Rectal smooth muscle tissue (tissue), 1 donor: Measurements from ENCODE around the gene C2orf80.

Experiments
- H3K27ac ChIP-seq: one replicate; pipeline ENCODE4 v1.7.0; 2013; ENCODE audit warnings: low read depth, low read length, inconsistent platforms
- H3K27me3 ChIP-seq: one replicate; pipeline ENCODE4 v1.7.0; 2013; ENCODE audit warnings: low read length; ENCODE audit not compliant: control insufficient read depth, insufficient read depth
- H3K36me3 ChIP-seq: one replicate; pipeline ENCODE4 v1.7.0; 2013; ENCODE audit warnings: low read length; ENCODE audit not compliant: control insufficient read depth, insufficient read depth
- H3K4me1 ChIP-seq: one replicate; pipeline ENCODE4 v1.7.0; 2013; ENCODE audit warnings: low read length; ENCODE audit not compliant: control insufficient read depth, insufficient read depth
- H3K4me3 ChIP-seq: one replicate; pipeline ENCODE4 v1.7.0; 2013; ENCODE audit warnings: low read length
- H3K9ac ChIP-seq: one replicate; pipeline ENCODE4 v1.7.0; 2013; ENCODE audit warnings: low read length

The C2orf80 gene

DNA sequence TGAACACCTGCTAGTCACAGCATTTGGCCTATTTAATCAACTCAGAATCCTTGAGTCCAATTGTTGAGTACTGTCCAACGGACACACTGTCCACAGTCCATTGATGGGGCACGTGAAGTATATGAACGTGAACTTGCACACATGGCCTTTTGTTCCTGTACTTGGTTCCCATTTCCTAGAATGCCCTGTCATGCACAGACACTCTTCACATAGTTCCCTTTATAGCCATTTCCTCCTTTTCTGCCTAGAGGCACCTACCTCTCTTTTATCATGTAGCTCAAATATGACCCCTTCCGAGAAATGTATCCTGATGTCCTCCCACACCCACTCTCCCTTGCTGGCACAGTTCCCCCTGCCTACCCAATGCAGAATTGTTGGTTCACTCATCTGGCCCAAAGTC lies 17.7 kb downstream of the C2orf80 start:
- Histone ChIP-seq H3K27ac (no peak overlapping the region), H3K36me3 (no peaks in the 10 kb centered on the region), H3K9ac (no peak overlapping the region), H3K4me1 (no peaks in the 10 kb centered on the region), H3K27me3 (no peaks in the 10 kb centered on the region), H3K4me3 (no peak overlapping the region)

DNA sequence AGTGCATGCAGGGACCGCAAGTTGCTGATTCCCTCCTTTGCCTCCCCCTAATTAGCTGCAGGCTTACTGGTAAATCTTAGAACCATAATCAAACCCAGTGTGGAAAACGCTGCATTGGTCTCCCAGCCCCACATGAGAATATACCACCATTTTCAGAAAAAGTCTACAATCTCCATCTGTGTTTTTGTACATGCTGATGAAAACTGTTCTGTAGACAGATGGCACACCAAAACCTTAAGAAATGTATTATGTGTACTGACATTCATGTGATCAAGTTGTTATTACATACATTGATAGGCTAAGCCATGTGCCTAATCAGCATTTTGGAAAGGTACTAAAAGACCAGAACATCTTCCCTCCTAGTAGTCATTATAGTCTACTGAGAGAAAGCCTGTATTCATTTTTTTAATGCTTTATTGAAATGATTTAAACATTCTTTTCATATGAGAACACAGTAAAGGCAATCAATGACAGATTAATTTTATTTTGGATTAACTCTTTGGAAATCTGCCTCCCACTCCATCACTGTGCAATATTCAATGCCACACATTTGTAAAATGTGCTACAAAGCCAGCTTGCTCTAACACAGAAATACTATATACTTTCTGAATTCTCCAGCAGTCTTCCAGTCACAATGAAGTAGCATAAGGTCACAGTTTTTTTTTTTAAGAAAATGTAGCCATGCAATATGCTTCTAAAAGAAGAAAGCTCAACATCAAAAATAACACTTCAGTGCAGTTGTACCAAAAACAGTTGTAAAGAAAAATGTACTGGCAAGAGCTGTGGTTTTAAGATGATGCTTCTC lies 24.7 kb downstream of the C2orf80 start:
- no peaks in the 10 kb centered on the region for H3K27me3 ChIP-seq

DNA sequence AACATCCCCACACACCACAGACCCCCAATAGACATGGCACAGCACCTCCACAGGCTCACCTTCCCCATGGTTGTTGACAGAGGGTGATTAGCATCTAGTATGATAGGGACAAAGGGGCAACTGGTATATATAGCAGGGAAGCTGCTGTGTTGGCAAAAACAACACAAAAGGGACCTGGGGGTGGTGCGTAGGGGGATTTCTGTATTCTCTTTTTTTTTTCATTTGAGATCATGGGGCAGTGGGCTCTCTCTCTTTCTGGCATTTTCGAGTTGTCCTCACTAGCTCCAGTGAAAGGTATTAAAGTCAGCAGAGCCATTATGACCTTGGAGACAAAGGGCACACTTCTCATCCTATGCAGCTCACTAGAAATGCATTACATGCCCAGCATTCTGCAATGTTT lies 26.3 kb downstream of the C2orf80 start, which contains the start of gene CRYGA:
TSS of gene CRYGA (minus strand) at position 101 of the 400 bp plus-strand sequence. CDS start at position 68, 33 bp downstream.
- Histone ChIP-seq H3K27me3 (no peaks in the 10 kb centered on the region), H3K4me3 (no peak within 1 kb of the TSS), H3K4me1 (no peaks in the 10 kb centered on the region), H3K27ac (no peak within 1 kb of the TSS), H3K9ac (no peak within 1 kb of the TSS), H3K36me3 (no peaks in the 10 kb centered on the region)

More for the DNA sequence above, 24.7 kb downstream of the C2orf80 start:
- Histone ChIP-seq H3K4me3 (no peak overlapping the region), H3K4me1 (no peaks in the 10 kb centered on the region), H3K36me3 (no peaks in the 10 kb centered on the region), H3K9ac (no peak overlapping the region), H3K27ac (no peak overlapping the region)

DNA sequence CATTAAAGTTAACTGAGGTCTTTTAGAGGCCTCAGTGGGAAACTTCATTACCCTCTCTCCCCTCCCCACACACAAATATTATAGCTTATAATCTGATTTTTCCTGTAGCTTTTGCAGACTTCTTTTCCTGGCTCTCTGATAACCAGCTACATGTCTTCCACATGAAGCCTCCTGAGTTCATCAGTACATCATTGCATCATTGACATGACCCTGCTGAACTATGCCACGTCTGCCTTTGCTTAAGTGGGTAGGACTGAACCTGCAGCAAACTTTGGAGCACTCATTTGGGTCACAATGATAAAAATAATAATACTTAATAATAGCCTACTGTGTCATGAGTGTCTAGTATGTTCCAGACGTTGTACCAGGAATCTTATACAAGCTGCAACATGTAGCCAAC lies 33.4 kb downstream of the C2orf80 start:
- H3K4me1 ChIP-seq: no peaks in the 10 kb centered on the region
- no peak overlapping the region for H3K27ac ChIP-seq
- H3K4me3 ChIP-seq: no peak overlapping the region
- no peaks in the 10 kb centered on the region for H3K27me3 ChIP-seq
- H3K9ac ChIP-seq: no peak overlapping the region
- H3K36me3 ChIP-seq: no peaks in the 10 kb centered on the region

DNA sequence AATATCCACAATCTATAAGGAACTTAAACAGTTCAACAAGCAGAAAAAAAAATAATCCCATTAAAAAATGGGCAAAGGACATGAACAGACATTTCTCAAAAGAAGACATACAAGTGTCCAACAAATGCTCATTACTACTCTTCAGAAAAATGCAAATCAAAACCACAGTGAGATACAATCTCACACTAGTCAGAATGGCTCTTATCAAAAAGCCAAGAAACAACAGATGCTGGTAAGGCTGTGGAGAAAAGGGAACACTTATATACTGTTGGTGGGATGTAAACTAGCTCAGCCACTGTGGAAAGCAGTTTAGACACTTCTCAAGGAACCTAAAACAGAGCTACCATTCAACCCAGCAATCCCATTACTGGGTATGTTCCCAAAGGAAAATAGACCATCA lies 36.7 kb downstream of the C2orf80 start:
- no peak overlapping the region for H3K27ac ChIP-seq
- no peaks in the 10 kb centered on the region for H3K36me3 ChIP-seq
- no peak overlapping the region for H3K9ac ChIP-seq
- no peak overlapping the region for H3K4me3 ChIP-seq
- H3K27me3 ChIP-seq: no peaks in the 10 kb centered on the region
- no peaks in the 10 kb centered on the region for H3K4me1 ChIP-seq

DNA sequence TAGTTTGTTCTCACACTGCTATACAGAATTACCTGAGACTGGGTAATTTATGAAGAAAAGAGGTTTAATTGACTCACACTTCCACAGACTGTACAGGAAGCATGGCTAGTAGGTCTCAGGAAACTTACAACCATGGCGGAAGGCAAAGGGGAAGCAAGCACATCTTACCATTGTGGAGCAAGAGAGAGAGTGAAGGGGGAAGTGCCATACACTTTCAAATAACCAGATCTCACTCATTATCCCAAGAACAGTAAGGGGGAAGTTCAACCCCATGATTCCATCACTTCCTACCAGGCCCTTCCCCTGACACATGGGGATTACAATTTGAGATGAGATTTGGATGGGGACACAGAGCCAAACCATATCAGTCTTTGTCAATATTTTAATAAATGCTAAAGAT lies 38.9 kb downstream of the C2orf80 start:
- H3K4me3 ChIP-seq: no peak overlapping the region
- H3K36me3 ChIP-seq: no peaks in the 10 kb centered on the region
- H3K9ac ChIP-seq: no peak overlapping the region
- no peaks in the 10 kb centered on the region for H3K27me3 ChIP-seq
- H3K4me1 ChIP-seq: no peaks in the 10 kb centered on the region
- H3K27ac ChIP-seq: no peak overlapping the region

DNA sequence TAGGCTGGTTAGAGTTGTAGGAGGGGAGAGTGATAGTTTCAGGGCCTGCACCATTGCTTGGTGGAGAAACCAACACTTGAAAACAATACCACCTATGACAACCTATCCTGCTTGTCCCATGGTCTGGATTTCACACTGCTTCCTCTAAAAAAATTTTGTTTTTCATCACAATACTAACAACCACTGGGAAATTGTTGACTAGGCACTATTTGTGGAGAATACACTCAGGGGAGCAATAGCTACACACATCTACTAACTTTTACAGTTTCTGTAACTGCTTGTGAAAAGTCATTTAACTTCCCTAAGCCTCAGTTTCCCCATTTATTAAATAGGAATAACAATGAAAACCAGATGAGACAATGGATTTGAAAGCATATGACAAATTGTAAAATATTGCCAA lies 39.7 kb downstream of the C2orf80 start:
- H3K4me1 ChIP-seq: no peaks in the 10 kb centered on the region

DNA sequence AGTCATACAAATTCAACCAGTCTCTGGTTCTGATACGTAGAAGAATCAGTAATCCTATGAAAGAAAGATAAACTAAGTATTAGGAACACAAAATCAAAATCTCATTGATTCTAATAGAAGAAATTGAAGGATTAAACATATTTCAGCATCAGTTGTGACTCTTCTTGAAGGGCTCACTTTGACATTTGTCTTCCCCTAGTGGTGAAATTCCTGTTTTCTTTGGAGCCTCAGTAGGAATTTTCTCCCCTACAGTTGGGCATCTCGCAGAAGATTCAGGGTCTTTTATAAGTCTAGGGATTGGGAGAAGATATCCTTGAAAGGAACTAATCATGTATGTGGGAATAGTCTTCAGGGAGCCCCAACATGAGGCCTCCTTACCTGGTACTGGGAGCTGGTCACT lies 41.0 kb downstream of the C2orf80 start:
- Histone ChIP-seq H3K9ac (no peak overlapping the region), H3K27ac (no peak overlapping the region), H3K27me3 (no peaks in the 10 kb centered on the region), H3K4me3 (no peak overlapping the region), H3K36me3 (no peaks in the 10 kb centered on the region), H3K4me1 (no peaks in the 10 kb centered on the region)

More for the DNA sequence above, 39.7 kb downstream of the C2orf80 start:
- Histone ChIP-seq H3K36me3 (no peaks in the 10 kb centered on the region), H3K27me3 (no peaks in the 10 kb centered on the region), H3K9ac (no peak overlapping the region), H3K27ac (no peak overlapping the region), H3K4me3 (no peak overlapping the region)

DNA sequence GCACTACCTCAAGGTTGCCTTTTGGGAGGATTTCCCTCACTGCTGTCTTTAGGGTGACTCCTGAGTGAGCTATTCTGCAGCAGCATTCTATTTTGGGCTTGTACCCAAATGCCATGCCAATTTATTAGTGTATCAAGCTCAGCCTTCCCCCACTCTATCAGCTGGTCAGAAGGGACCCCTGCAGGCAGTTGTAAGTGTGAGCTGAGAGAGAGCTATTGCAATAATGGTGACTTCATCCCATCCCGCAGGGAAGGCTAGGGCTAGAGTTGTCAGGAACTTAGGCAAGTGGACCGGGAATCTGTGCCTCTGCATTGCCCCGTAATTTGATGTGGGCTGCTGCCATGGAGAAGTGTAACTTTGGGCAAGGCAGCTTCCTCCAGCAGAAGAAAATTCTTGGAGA lies 42.1 kb downstream of the C2orf80 start:
- Histone ChIP-seq H3K27me3 (no peaks in the 10 kb centered on the region), H3K27ac (no peak overlapping the region), H3K9ac (no peak overlapping the region)

DNA sequence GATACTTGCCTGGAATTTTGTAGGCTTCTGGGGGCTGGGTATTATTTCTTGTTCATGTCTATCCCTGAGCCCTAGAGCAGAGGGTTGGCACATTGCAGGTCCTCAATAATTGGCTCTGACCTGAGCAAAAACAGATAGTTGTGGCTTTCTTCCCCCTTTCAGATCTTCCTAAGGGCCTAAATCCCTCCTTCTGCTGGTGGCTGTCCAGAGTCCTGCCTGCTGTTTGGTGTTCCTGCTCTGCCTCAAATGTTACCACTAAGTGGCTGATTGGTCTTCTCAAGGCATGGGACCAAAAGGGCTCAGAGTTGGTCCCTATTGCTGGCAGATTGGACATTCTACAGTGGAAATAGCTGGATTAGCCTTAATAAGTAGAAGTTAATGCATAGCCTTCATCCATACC lies 42.8 kb downstream of the C2orf80 start:
- no peaks in the 10 kb centered on the region for H3K4me1 ChIP-seq
- no peak overlapping the region for H3K9ac ChIP-seq
- H3K27me3 ChIP-seq: no peaks in the 10 kb centered on the region
- H3K27ac ChIP-seq: no peak overlapping the region
- H3K36me3 ChIP-seq: no peaks in the 10 kb centered on the region
- H3K4me3 ChIP-seq: no peak overlapping the region

More for the DNA sequence above, 42.1 kb downstream of the C2orf80 start:
- Histone ChIP-seq H3K4me3 (no peak overlapping the region), H3K4me1 (no peaks in the 10 kb centered on the region), H3K36me3 (no peaks in the 10 kb centered on the region)

DNA sequence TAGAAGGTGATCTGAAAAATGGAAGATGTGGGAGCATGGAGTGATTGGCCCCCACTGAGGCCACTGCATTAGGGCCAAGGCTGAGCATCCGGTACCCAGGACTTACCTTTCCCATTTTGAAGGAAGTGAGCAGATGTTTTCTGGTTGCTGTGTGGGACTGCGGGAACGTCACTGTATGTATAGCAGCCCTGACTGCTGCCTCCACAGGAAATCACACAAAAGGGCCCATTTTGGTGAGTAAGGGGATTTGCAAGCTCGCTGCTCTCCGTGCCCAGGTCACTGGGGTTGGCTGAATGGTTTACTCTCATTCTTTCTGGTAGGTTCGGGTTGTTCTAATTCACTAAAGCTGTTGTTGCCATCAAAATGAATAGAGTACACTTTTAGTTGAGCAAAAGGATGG lies 43.8 kb downstream of the C2orf80 start, which contains the start of gene CRYGB:
TSS of gene CRYGB (minus strand) at position 153 of the 400 bp plus-strand sequence. CDS start at position 115, 38 bp downstream.
- Histone ChIP-seq H3K27ac (no peak within 1 kb of the TSS), H3K27me3 (no peaks in the 10 kb centered on the region), H3K4me3 (no peak within 1 kb of the TSS), H3K4me1 (no peaks in the 10 kb centered on the region), H3K9ac (no peak within 1 kb of the TSS), H3K36me3 (no peaks in the 10 kb centered on the region)

DNA sequence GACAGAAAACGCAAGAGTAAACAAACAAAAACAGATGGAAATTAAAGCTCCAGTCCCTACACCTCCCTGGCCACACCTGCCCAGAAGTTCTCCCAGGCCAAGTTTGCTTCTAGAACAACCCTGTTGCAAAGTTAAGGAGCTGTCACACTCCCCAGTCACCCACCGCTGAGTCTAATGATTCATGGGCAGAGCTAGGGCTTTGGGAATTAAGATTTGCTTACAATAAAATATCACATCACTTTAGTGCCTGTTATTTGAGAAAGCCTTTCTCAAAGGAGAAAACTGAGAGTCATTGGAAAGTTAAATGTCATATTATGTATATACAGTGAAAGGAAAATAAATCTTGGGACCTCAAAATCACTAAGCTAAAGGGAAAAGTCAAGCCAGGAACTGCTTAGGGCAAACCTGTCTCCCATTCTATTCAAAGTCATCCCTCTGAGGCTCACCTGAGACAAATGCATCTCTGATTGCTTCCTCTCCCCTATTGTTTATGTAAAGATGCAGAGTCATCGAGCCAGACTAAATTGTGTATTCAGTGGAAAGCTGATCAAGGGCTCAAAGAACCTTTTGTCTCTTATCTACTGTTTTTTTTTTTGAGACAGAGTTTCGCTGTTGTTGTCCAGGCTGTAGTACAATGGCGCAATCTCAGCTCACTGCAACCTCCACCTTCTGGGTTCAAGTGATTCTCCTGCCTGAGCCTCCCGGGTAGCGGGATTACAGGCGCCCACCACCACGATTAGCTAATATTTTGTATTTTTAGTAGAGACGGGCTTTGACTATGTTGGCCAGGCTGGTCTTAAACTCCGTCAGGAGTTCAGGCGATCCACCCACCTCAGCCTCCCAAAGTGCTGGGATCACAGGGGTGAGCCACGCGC lies 46.7 kb downstream of the C2orf80 start:
- Histone ChIP-seq H3K27me3 (no peaks in the 10 kb centered on the region), H3K36me3 (no peaks in the 10 kb centered on the region), H3K9ac (no peak overlapping the region), H3K27ac (no peak overlapping the region), H3K4me1 (no peaks in the 10 kb centered on the region), H3K4me3 (no peak overlapping the region)
